ENCODE results near the gene GREM1. TPM values are rescaled to one million over a fixed set of nuclear protein-coding genes. Genes with fewer than 3 reads are reported as not detected.

Gene GREM1
- total RNA-seq, 1 donor, result 499 TPM

DNA sequence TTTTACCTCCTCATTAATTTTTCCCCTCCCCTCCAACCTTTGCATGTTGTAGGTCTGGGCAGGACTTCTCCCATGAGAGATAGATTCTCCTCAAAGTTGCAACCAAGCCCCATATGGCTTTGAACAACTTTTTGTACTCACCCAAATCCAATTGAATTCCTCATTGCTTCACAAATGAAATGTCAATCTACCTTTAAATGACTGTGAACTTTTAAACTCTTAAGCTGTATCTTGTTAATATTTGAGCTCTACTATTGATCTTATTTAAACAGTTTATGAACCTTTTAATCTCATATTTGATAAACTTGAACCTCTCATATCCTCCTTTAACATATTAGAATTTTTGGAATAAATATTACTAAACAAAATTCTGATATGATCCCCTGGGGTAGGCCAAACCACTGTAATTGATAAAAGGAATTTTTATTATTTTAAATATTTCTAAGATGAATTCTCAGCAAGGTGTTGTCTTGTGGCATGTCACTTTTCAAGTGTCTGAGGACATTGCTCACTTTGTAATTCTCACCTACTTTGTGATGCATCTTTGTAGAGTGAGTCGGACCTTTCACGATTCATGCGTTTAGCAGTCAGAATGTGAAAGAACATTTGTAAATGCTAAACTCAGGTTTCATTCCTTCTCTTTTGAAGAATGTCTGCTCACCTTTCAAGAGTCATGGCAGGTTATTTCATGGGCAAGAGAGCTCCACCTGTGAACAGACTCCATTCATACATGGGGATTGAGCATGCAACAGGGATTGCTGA lies 23.4 kb upstream of the GREM1 start:
- DNase-seq (ENCODE audit: insufficient read length, low spot score, missing footprints), result peak; percentile 21
- peaks cover 6% of the 10 kb centered on the region for H3K4me1 ChIP-seq (ENCODE audit: insufficient read depth, low read length)
- no peak overlapping the region for H2AFZ ChIP-seq (ENCODE audit: low read length)
- H3K36me3 ChIP-seq (ENCODE audit: insufficient read depth, low read length), result no peaks in the 10 kb centered on the region
- H3K27ac ChIP-seq (ENCODE audit: low read depth, low read length), result no peak overlapping the region
- H3K27me3 ChIP-seq (ENCODE audit: insufficient read depth, low read length), result no peaks in the 10 kb centered on the region
- no peaks in the 10 kb centered on the region for H4K20me1 ChIP-seq (ENCODE audit: insufficient read depth, low read length)
- TF ChIP-seq, protein P1, sequence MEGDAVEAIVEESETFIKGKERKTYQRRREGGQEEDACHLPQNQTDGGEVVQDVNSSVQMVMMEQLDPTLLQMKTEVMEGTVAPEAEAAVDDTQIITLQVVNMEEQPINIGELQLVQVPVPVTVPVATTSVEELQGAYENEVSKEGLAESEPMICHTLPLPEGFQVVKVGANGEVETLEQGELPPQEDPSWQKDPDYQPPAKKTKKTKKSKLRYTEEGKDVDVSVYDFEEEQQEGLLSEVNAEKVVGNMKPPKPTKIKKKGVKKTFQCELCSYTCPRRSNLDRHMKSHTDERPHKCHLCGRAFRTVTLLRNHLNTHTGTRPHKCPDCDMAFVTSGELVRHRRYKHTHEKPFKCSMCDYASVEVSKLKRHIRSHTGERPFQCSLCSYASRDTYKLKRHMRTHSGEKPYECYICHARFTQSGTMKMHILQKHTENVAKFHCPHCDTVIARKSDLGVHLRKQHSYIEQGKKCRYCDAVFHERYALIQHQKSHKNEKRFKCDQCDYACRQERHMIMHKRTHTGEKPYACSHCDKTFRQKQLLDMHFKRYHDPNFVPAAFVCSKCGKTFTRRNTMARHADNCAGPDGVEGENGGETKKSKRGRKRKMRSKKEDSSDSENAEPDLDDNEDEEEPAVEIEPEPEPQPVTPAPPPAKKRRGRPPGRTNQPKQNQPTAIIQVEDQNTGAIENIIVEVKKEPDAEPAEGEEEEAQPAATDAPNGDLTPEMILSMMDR (IDR thresholded peaks at IDR 0.05; ENCODE audit: extremely low read depth, low read depth, low read length), result no peak
- no peaks in the 10 kb centered on the region for H3K9me3 ChIP-seq (ENCODE audit: low read depth, low read length)
- H3K4me3 ChIP-seq (ENCODE audit: insufficient read depth, low read length), result no peak overlapping the region
- no peaks in the 10 kb centered on the region for H3K79me2 ChIP-seq (ENCODE audit: insufficient read depth, low read length)
- H3K4me2 ChIP-seq (ENCODE audit: insufficient read depth, low read length), result no peak overlapping the region

DNA sequence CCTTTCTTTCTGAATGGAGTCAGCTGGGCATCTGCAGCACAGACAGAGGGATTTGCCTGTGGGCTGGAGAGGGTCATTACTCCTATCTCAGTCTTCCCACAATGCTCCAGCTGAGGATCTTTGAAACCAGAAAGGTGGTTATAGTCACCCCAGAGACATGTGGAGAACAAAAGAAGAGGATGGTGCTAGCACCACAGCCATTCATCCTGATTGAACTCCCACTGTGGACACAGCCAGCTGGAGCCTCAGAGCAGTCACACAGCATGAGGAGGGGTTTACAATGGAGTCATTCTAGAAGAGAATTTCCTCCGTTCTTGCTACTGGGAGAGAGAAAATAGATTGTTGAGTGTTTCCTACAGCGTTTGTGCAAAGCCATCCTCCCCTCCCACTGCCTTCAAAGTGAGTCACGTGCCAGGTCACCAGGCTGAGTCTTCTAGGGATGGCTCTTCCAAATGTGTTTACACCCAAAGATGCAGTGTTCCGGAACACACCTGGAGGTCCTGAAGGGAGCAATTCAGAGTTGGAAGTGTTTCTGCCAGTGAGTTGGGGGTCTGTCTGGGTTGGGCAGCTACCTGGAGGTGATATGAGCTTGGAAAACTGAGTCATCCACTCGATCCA lies 18.9 kb upstream of the GREM1 start:
- no peaks in the 10 kb centered on the region for H3K79me2 ChIP-seq (ENCODE audit: insufficient read depth, low read length)
- peak; percentile 69 for DNase-seq (ENCODE audit: insufficient read length, low spot score, missing footprints)
- peaks cover 14% of the 10 kb centered on the region for H3K4me1 ChIP-seq (ENCODE audit: insufficient read depth, low read length)
- peak overlapping the region; percentile 40 for H3K27ac ChIP-seq (ENCODE audit: low read depth, low read length)
- H3K27me3 ChIP-seq (ENCODE audit: insufficient read depth, low read length), result no peaks in the 10 kb centered on the region
- H4K20me1 ChIP-seq (ENCODE audit: insufficient read depth, low read length), result no peaks in the 10 kb centered on the region
- H3K36me3 ChIP-seq (ENCODE audit: insufficient read depth, low read length), result no peaks in the 10 kb centered on the region
- H3K4me2 ChIP-seq (ENCODE audit: insufficient read depth, low read length), result no peak overlapping the region
- H2AFZ ChIP-seq (ENCODE audit: low read length), result peak overlapping the region; percentile 38
- no peaks in the 10 kb centered on the region for H3K9me3 ChIP-seq (ENCODE audit: low read depth, low read length)
- TF ChIP-seq, protein P1 (IDR thresholded peaks at IDR 0.05; ENCODE audit: extremely low read depth, low read depth, low read length), result no peak
- H3K4me3 ChIP-seq (ENCODE audit: insufficient read depth, low read length), result no peak overlapping the region

DNA sequence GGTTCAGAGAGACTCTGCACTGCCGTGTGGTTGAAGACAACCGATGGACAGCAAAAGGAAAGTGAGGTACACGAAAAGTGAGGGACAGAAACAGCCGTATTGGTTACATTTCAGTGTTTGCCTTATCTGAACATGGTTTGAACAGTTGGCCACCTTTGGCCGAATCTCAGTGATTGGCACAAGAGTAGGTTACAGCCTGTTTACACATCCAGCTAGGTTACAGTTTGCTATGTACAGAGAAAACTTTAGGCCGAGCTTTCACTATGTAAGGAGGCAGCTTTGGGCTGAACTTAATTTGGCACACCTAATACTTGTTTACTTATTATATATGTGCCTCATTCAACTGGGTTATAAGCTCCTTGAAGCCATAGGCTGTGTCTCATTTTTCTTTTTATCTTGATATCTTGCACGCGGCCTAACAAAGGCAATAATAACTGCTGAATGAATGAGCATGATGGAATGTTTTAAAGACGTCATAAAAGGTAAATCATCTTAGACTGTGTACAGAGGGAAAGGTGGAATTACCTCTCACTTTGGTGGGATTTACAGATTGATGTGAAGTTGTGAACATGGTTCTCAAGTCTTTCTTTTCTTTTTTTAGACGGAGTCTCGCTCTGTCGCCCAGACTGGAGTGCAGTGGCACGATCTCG lies 17.2 kb upstream of the GREM1 start:
- Histone ChIP-seq H3K27me3 (ENCODE audit: insufficient read depth, low read length) (no peaks in the 10 kb centered on the region), H3K36me3 (ENCODE audit: insufficient read depth, low read length) (no peaks in the 10 kb centered on the region), H4K20me1 (ENCODE audit: insufficient read depth, low read length) (no peaks in the 10 kb centered on the region), H3K79me2 (ENCODE audit: insufficient read depth, low read length) (no peaks in the 10 kb centered on the region), H2AFZ (ENCODE audit: low read length) (no peak overlapping the region), H3K4me2 (ENCODE audit: insufficient read depth, low read length) (no peak overlapping the region), H3K4me3 (ENCODE audit: insufficient read depth, low read length) (no peak overlapping the region), H3K27ac (ENCODE audit: low read depth, low read length) (peak overlapping the region; percentile 86), H3K9me3 (ENCODE audit: low read depth, low read length) (no peaks in the 10 kb centered on the region), H3K4me1 (ENCODE audit: insufficient read depth, low read length) (peaks cover 31% of the 10 kb centered on the region)
- TF ChIP-seq, protein P1 (IDR thresholded peaks at IDR 0.05; ENCODE audit: extremely low read depth, low read depth, low read length), result no peak
- no peak for DNase-seq (ENCODE audit: insufficient read length, low spot score, missing footprints)

DNA sequence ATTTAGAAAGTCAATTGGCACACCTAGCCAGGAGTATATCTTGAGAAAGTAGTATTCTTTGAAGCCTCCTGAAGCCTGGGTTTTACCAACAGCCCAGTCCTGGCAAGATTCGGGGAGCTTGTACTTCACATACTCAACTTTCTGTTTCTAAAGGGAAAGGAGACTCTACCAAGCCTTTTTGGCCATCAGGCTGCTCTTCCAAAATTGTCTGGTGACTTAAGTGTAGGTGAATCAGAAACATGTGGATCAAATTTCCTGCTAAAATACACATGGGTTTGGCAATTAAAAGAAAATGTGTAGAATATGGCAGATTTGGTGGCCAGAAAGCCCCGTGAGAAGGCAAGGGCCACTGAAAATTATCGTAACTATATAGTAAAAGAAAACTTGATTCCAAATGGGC lies 15.9 kb upstream of the GREM1 start:
- no peak overlapping the region for H3K4me3 ChIP-seq (ENCODE audit: insufficient read depth, low read length)
- no peaks in the 10 kb centered on the region for H4K20me1 ChIP-seq (ENCODE audit: insufficient read depth, low read length)
- no peak overlapping the region for H2AFZ ChIP-seq (ENCODE audit: low read length)
- H3K79me2 ChIP-seq (ENCODE audit: insufficient read depth, low read length), result no peaks in the 10 kb centered on the region
- H3K36me3 ChIP-seq (ENCODE audit: insufficient read depth, low read length), result no peaks in the 10 kb centered on the region
- peaks cover 44% of the 10 kb centered on the region for H3K4me1 ChIP-seq (ENCODE audit: insufficient read depth, low read length)
- H3K27me3 ChIP-seq (ENCODE audit: insufficient read depth, low read length), result no peaks in the 10 kb centered on the region
- peak overlapping the region; percentile 33 for H3K4me2 ChIP-seq (ENCODE audit: insufficient read depth, low read length)
- TF ChIP-seq, protein P1 (IDR thresholded peaks at IDR 0.05; ENCODE audit: extremely low read depth, low read depth, low read length), result no peak
- H3K27ac ChIP-seq (ENCODE audit: low read depth, low read length), result peak overlapping the region; percentile 86
- no peak for DNase-seq (ENCODE audit: insufficient read length, low spot score, missing footprints)
- H3K9me3 ChIP-seq (ENCODE audit: low read depth, low read length), result no peaks in the 10 kb centered on the region
